Measurements from ENCODE around the gene PROM1. TPM values are rescaled to one million over a fixed set of nuclear protein-coding genes. Genes with fewer than 3 reads are reported as not detected.

Gene PROM1
- total and polyA plus RNA-seq, 2 of the 13 experiments (the other 11 are each of a cell fraction or from before 2014, with no cell fraction given): 3.9 to 16.4 TPM

DNA sequence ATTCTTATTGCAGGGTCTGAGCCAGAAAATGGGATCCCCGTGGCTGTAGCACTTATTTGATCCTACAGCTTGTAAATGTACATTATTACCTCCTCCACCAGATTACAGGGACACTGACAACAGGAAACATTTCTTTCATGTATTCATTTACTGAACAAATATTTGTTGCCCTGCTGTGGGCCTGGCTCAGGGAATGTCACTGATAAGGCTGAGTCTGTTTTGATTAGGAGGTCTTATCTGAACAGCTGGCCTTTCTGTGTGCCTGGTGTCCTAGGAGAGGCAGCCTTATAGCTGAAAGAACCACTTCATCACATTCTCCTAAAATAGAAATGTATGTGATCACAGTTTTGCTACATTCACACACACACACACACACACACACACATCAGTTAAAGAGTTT, 45.5 kb upstream of the PROM1 start (continued):
- TF ChIP-seq ZNF75D (CRISPR knock-in tag; IDR thresholded peaks at IDR 0.05; ENCODE audit: borderline replicate concordance): no peak
- peak; percentile 58 for TF ChIP-seq ZNF331 (CRISPR knock-in tag; IDR thresholded peaks at IDR 0.05)
- TF ChIP-seq SMARCE1 (IDR thresholded peaks at IDR 0.05; ENCODE audit: borderline replicate concordance): no peak
- TF ChIP-seq HNF1A (IDR thresholded peaks at IDR 0.05; ENCODE audit: low read depth): no peak
- peak; percentile 69; the same call in 1 of the 2 replicates for TF ChIP-seq HNF1A (CRISPR knock-in tag; IDR thresholded peaks at IDR 0.05; ENCODE audit: borderline replicate concordance)
- TF ChIP-seq, protein P1, sequence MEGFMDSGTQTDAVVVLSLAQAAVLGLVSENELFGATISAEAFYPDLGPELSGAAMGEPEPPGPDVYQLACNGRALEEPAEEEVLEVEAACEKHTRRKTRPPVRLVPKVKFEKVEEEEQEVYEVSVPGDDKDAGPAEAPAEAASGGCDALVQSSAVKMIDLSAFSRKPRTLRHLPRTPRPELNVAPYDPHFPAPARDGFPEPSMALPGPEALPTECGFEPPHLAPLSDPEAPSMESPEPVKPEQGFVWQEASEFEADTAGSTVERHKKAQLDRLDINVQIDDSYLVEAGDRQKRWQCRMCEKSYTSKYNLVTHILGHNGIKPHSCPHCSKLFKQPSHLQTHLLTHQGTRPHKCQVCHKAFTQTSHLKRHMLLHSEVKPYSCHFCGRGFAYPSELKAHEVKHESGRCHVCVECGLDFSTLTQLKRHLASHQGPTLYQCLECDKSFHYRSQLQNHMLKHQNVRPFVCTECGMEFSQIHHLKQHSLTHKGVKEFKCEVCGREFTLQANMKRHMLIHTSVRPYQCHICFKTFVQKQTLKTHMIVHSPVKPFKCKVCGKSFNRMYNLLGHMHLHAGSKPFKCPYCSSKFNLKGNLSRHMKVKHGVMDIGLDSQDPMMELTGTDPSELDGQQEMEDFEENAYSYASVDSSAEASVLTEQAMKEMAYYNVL (CRISPR knock-in tag; IDR thresholded peaks at IDR 0.05; ENCODE audit: borderline replicate concordance): peak; percentile 38; the same call in 1 of the 2 replicates
- TF ChIP-seq PRDM10 (CRISPR knock-in tag; IDR thresholded peaks at IDR 0.05; ENCODE audit: low read depth): no peak
- TF ChIP-seq, protein P2, sequence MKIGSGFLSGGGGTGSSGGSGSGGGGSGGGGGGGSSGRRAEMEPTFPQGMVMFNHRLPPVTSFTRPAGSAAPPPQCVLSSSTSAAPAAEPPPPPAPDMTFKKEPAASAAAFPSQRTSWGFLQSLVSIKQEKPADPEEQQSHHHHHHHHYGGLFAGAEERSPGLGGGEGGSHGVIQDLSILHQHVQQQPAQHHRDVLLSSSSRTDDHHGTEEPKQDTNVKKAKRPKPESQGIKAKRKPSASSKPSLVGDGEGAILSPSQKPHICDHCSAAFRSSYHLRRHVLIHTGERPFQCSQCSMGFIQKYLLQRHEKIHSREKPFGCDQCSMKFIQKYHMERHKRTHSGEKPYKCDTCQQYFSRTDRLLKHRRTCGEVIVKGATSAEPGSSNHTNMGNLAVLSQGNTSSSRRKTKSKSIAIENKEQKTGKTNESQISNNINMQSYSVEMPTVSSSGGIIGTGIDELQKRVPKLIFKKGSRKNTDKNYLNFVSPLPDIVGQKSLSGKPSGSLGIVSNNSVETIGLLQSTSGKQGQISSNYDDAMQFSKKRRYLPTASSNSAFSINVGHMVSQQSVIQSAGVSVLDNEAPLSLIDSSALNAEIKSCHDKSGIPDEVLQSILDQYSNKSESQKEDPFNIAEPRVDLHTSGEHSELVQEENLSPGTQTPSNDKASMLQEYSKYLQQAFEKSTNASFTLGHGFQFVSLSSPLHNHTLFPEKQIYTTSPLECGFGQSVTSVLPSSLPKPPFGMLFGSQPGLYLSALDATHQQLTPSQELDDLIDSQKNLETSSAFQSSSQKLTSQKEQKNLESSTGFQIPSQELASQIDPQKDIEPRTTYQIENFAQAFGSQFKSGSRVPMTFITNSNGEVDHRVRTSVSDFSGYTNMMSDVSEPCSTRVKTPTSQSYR (CRISPR knock-in tag; IDR thresholded peaks at IDR 0.05; ENCODE audit: borderline replicate concordance): peak; percentile 66; the same call in 1 of the 2 replicates
- TF ChIP-seq HNRNPL (IDR thresholded peaks at IDR 0.05; ENCODE audit: low read depth, low read length): no peak
- peak; percentile 75; the same call in 1 of the 2 replicates for TF ChIP-seq NR2F2 (IDR thresholded peaks at IDR 0.05; ENCODE audit: borderline replicate concordance, low read depth)
- TF ChIP-seq TARDBP (CRISPR knock-in tag; IDR thresholded peaks at IDR 0.05): peak; percentile 90
- 0 out of 2 replicates have a peak, but pooled peaks have one; percentile 26 for TF ChIP-seq ERF (CRISPR knock-in tag; IDR thresholded peaks at IDR 0.05)
- TF ChIP-seq TBL1XR1 (IDR thresholded peaks at IDR 0.05; ENCODE audit: borderline replicate concordance, low read length, partially characterized antibody): no peak
- TF ChIP-seq, protein P3, sequence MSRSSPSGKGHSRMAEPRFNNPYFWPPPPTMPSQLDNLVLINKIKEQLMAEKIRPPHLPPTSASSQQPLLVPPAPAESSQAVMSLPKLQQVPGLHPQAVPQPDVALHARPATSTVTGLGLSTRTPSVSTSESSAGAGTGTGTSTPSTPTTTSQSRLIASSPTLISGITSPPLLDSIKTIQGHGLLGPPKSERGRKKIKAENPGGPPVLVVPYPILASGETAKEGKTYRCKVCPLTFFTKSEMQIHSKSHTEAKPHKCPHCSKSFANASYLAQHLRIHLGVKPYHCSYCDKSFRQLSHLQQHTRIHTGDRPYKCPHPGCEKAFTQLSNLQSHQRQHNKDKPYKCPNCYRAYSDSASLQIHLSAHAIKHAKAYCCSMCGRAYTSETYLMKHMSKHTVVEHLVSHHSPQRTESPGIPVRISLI (CRISPR knock-in tag; IDR thresholded peaks at IDR 0.05; ENCODE audit: borderline replicate concordance): peak; percentile 38; the same call in 1 of the 2 replicates
- TF ChIP-seq TEAD3 (CRISPR knock-in tag; optimal IDR thresholded peaks at IDR 0.05; ENCODE audit: borderline replicate concordance): peak; percentile 89
- TF ChIP-seq ZNF124 (CRISPR knock-in tag; IDR thresholded peaks at IDR 0.05): no peak

Measured in HepG2 (cell line).